ENCODE data around the gene ADGRA3.

Gene ADGRA3

GRCh38 chr4:22510750-22511149 lies 5.1 kb downstream of the ADGRA3 start:
- DNase-seq, result no peak

GRCh38 chr4:22508376-22508775 lies 7.5 kb downstream of the ADGRA3 start:
- no peak for DNase-seq

- no peak for DNase-seq
Measured at GRCh38 chr4:22504922-22505321, 10.9 kb downstream of the ADGRA3 start.

- DNase-seq, result no peak
Measured at GRCh38 chr4:22504447-22504846, 11.4 kb downstream of the ADGRA3 start.

- DNase-seq, result peak in 1 of 2 experiments; percentile 22
Measured at GRCh38 chr4:22502895-22503814, 12.7 kb downstream of the ADGRA3 start.

GRCh38 chr4:22501715-22502095 lies 14.2 kb downstream of the ADGRA3 start:
- DNase-seq, result no peak

- peak; percentile 14 to 20 for DNase-seq
Measured at GRCh38 chr4:22500831-22501714, 14.8 kb downstream of the ADGRA3 start.

GRCh38 chr4:22500128-22500611 lies 15.7 kb downstream of the ADGRA3 start:
- DNase-seq, result no peak

GRCh38 chr4:22498866-22499265 lies 17.0 kb downstream of the ADGRA3 start:
- DNase-seq, result no peak

GRCh38 chr4:22496165-22496813 lies 19.6 kb downstream of the ADGRA3 start:
- no peak for DNase-seq

- no peak for DNase-seq
Measured at GRCh38 chr4:22493523-22493922, 22.3 kb downstream of the ADGRA3 start.

GRCh38 chr4:22492987-22493386 lies 22.9 kb downstream of the ADGRA3 start:
- DNase-seq, result no peak

- no peak for DNase-seq
Measured at GRCh38 chr4:22491939-22492338, 23.9 kb downstream of the ADGRA3 start.

GRCh38 chr4:22490718-22491315 lies 25.0 kb downstream of the ADGRA3 start:
- no peak for DNase-seq

GRCh38 chr4:22488106-22488505 lies 27.8 kb downstream of the ADGRA3 start:
- no peak for DNase-seq

- DNase-seq, result no peak
Measured at GRCh38 chr4:22487328-22487727, 28.5 kb downstream of the ADGRA3 start.

GRCh38 chr4:22486276-22486675 lies 29.6 kb downstream of the ADGRA3 start:
- no peak for DNase-seq

- no peak for DNase-seq
Measured at GRCh38 chr4:22485737-22486136, 30.1 kb downstream of the ADGRA3 start.

GRCh38 chr4:22483551-22483981 lies 32.3 kb downstream of the ADGRA3 start:
- no peak for DNase-seq

- no peak for DNase-seq
Measured at GRCh38 chr4:22482250-22483127, 33.4 kb downstream of the ADGRA3 start.

- DNase-seq, result no peak
Measured at GRCh38 chr4:22480675-22481327, 35.1 kb downstream of the ADGRA3 start.
